Stimulated activated naive CD8-positive, alpha-beta T cell treated with anti-CD3 and anti-CD28 coated beads, Interleukin-15, Interleukin-2, amounts not matched to agents 100 ng/mL and 50 ng/mL, for 24 hours (primary cell): ENCODE results near the gene MEI1.

Source experiments
- H3K27ac Mint-ChIP-seq: one replicate; pipeline ENCODE4 v1.8.0; 2021; ENCODE audit warnings: mild to moderate bottlenecking, mixed read lengths
- H3K27me3 Mint-ChIP-seq: one replicate; pipeline ENCODE4 v1.8.0; 2021; ENCODE audit warnings: mixed read lengths
- H3K36me3 Mint-ChIP-seq: one replicate; pipeline ENCODE4 v1.8.0; 2021; ENCODE audit warnings: low read depth, mixed read lengths
- H3K4me1 Mint-ChIP-seq: one replicate; pipeline ENCODE4 v1.8.0; 2021; ENCODE audit warnings: low read depth, mixed read lengths
- H3K4me3 Mint-ChIP-seq: one replicate; pipeline ENCODE4 v1.8.0; 2021; ENCODE audit warnings: mild to moderate bottlenecking, mixed read lengths
- H3K9me3 Mint-ChIP-seq: one replicate; pipeline ENCODE4 v1.8.0; 2021; ENCODE audit warnings: mixed read lengths

MEI1 gene

GRCh38 chr22:41746567-41747400 lies 47.5 kb downstream of the MEI1 start:
- Mint-ChIP-seq H3K4me3 (no peak overlapping the region), H3K36me3 (no peaks in the 10 kb centered on the region), H3K4me1 (peaks cover 7% of the 10 kb centered on the region), H3K27me3 (no peaks in the 10 kb centered on the region), H3K27ac (no peak overlapping the region), H3K9me3 (no peaks in the 10 kb centered on the region)

DNA sequence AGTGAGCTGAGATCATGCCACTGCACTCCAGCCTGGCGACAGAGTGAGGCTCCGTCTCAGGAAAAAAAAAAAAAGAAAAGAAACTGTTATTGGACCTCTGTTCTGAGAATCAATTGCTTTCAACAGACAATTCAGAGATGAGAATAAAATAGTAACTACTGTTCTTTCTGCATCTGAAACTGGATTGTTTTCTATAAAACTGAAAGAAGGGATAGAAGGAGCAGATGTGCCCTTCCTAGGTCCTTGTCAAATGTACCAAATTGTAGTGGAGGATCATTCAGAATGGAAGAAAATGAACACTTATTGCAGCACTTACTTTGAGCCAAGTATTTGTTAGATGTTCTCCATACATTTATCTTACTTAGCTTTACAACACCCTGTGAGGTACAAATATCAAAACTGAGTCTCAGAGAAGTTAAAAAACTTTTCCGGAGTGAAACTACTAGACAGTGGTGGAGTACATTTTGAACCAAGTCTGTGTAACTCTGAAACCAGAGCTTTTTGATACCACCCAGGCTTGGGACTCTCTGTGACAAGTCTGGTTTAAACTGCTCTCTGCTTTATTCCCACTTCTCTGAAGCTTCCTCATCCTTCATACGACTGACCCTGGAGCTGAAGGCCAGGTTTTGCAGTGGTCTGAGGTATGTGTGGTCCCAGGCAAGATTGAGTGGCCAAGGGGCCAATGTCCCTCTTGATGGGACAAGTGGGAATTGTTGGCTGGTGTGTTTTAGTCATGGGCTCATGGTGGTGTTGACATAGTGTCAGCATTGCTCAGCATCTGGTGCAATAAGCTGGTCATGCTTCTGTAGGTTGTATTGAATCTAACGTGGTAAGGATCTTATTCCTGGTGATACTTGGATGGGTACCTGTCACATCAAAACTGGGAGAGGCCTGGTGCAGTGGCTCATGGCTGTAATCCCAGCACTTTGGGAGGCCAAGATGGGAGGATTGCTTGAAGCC lies 53.0 kb downstream of the MEI1 start:
- Mint-ChIP-seq H3K27ac (no peak overlapping the region), H3K36me3 (no peaks in the 10 kb centered on the region), H3K4me3 (no peak overlapping the region), H3K27me3 (peaks cover 3% of the 10 kb centered on the region), H3K9me3 (no peaks in the 10 kb centered on the region), H3K4me1 (no peaks in the 10 kb centered on the region)

DNA sequence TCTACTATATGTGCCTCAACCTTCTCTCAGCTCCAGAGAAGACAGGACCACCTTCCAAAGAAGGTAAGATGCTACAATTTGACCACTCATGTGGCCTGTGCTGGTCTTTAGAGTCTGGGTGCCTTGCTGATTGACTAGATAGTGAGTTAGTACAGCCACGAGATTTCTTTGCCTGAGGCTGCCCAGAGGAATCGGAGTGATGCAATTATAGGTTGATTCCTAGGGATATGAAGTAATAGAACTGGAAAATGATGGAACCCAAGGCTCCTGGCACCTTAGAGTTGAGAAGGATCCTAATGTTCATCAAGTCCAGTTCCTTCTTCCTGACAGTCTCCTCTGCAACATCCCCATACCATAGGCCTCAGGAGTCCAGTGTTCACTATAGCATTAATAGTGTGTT lies 54.7 kb downstream of the MEI1 start:
- Mint-ChIP-seq H3K4me1 (no peaks in the 10 kb centered on the region), H3K27me3 (peaks cover 3% of the 10 kb centered on the region), H3K4me3 (no peak overlapping the region), H3K9me3 (no peaks in the 10 kb centered on the region), H3K27ac (no peak overlapping the region), H3K36me3 (no peaks in the 10 kb centered on the region)

GRCh38 chr22:41757502-41757901 lies 58.2 kb downstream of the MEI1 start:
- Mint-ChIP-seq H3K4me1 (no peaks in the 10 kb centered on the region), H3K9me3 (no peaks in the 10 kb centered on the region), H3K4me3 (no peak overlapping the region), H3K36me3 (no peaks in the 10 kb centered on the region), H3K27me3 (peaks cover 3% of the 10 kb centered on the region), H3K27ac (no peak overlapping the region)

DNA sequence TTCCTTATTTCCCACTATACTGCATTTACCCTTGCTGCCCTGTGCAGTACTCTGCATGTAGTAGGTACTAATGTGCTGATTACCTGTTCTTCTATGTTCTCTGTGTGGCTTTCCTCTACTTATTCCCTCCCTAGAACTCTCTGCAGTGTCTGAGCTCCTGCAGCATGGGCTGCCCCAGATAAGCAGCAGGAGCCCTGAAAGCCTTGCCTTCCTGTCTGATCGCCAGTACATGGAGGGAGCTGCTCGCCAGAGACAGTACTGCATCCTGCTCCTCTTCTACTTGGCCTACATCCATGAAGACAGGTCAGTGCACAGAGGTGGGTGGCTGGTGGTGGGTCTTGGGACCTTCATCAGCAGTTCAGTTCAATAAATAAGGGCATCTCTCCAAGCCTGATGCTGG lies 58.9 kb downstream of the MEI1 start:
- Mint-ChIP-seq H3K27me3 (peaks cover 3% of the 10 kb centered on the region), H3K4me3 (no peak overlapping the region), H3K4me1 (no peaks in the 10 kb centered on the region), H3K9me3 (no peaks in the 10 kb centered on the region), H3K36me3 (no peaks in the 10 kb centered on the region), H3K27ac (no peak overlapping the region)

DNA sequence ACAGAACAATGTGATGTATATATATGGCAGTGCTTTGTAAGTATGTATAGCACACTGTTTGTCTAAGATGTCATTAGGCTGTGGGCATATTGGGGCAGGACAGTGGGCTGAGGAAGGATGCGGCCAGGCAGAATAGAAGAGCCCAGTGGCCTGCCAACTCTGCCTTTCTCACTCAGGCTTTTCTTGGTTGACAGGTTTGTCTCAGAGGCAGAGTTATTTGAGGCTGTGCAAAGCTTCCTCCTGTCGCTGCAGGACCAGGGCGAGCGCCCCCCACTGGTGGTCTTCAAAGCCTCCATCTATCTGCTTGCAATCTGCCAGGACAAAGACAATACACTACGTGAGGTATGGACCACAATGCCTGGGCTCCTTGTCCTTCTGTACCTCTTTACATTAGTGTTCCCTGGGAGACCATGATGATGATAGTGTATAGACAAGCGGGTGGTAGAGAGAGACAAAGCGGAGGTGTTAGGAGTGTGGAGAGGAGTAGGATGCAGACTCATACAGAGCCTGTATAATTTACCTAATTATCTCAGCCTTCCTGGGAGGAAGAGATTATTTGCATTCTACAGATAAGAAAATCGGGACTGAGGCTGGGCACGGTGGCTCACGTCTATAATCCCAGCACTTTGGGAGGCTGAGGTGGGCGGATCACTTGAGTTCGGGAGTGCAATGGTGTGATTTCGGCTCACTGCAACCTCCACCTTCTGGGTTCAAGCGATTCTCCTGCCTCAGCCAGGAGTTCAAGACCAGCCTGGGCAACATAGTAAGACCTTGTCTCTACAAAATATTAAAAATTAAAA lies 63.9 kb downstream of the MEI1 start:
- H3K4me3 Mint-ChIP-seq = no peak overlapping the region
- H3K27me3 Mint-ChIP-seq = no peaks in the 10 kb centered on the region
- H3K27ac Mint-ChIP-seq = no peak overlapping the region
- peaks cover 5% of the 10 kb centered on the region for H3K4me1 Mint-ChIP-seq
- no peaks in the 10 kb centered on the region for H3K9me3 Mint-ChIP-seq
- H3K36me3 Mint-ChIP-seq = no peaks in the 10 kb centered on the region

DNA sequence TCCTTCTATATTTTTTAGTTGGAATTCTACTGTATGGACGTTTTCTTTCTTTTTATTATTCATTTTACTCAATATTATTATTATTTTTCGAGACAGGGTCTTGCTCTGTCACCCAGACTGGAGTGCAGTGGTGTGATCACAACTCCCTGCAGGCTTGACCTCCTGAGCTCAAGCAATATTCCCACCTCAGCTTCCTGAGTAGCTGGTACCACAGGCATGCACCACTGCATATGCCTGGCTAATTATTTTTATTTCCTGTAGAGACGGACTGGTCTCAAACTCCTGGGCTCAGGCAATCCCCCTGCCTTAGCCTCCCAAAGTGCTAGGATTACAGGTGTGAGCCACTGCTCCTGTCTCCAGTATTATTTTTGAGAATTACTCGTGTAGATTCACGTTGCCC lies 67.2 kb downstream of the MEI1 start:
- Mint-ChIP-seq H3K4me3 (no peak overlapping the region), H3K4me1 (peaks cover 9% of the 10 kb centered on the region), H3K9me3 (no peaks in the 10 kb centered on the region), H3K27ac (no peak overlapping the region), H3K27me3 (no peaks in the 10 kb centered on the region), H3K36me3 (no peaks in the 10 kb centered on the region)

GRCh38 chr22:41768430-41768829 lies 69.1 kb downstream of the MEI1 start:
- no peak overlapping the region for H3K27ac Mint-ChIP-seq
- no peaks in the 10 kb centered on the region for H3K36me3 Mint-ChIP-seq
- no peaks in the 10 kb centered on the region for H3K27me3 Mint-ChIP-seq
- no peaks in the 10 kb centered on the region for H3K9me3 Mint-ChIP-seq
- peaks cover 9% of the 10 kb centered on the region for H3K4me1 Mint-ChIP-seq
- no peak overlapping the region for H3K4me3 Mint-ChIP-seq

GRCh38 chr22:41770715-41771468 lies 71.6 kb downstream of the MEI1 start:
- H3K27ac Mint-ChIP-seq = no peak overlapping the region
- H3K27me3 Mint-ChIP-seq = no peaks in the 10 kb centered on the region
- no peaks in the 10 kb centered on the region for H3K36me3 Mint-ChIP-seq
- H3K4me1 Mint-ChIP-seq = peaks cover 9% of the 10 kb centered on the region
- H3K9me3 Mint-ChIP-seq = no peaks in the 10 kb centered on the region
- H3K4me3 Mint-ChIP-seq = no peak overlapping the region

GRCh38 chr22:41772198-41772597 lies 72.9 kb downstream of the MEI1 start:
- no peak overlapping the region for H3K4me3 Mint-ChIP-seq
- H3K9me3 Mint-ChIP-seq = no peaks in the 10 kb centered on the region
- H3K4me1 Mint-ChIP-seq = peaks cover 9% of the 10 kb centered on the region
- no peak overlapping the region for H3K27ac Mint-ChIP-seq
- no peaks in the 10 kb centered on the region for H3K36me3 Mint-ChIP-seq
- H3K27me3 Mint-ChIP-seq = no peaks in the 10 kb centered on the region

- H3K27me3 Mint-ChIP-seq = no peaks in the 10 kb centered on the region
- H3K9me3 Mint-ChIP-seq = no peaks in the 10 kb centered on the region
- H3K4me1 Mint-ChIP-seq = peaks cover 8% of the 10 kb centered on the region
- H3K4me3 Mint-ChIP-seq = no peak overlapping the region
- H3K27ac Mint-ChIP-seq = no peak overlapping the region
- H3K36me3 Mint-ChIP-seq = no peaks in the 10 kb centered on the region
Measured at GRCh38 chr22:41772645-41773044, 73.3 kb downstream of the MEI1 start.

DNA sequence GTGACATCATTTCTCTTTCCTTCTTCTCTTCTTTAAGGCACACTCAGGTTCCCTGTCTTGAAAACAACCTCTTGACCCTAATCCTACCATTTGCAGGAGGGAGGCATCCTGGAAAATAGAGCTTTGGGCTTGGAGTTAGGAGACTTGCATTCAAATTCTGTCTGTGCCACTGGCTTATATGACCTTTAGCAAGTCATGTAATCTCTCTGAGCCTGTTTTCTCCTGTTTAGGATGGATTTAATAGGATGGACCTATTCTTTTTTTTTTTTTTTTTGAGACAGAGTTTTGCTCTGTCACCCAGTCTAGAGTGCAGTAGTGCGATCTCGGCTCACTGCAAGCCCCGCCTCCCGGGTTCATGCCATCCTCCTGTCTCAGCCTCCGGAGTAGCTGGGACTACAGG lies 76.0 kb downstream of the MEI1 start:
- Mint-ChIP-seq H3K9me3 (no peaks in the 10 kb centered on the region), H3K27ac (no peak overlapping the region), H3K27me3 (no peaks in the 10 kb centered on the region), H3K4me3 (no peak overlapping the region), H3K4me1 (peaks cover 11% of the 10 kb centered on the region), H3K36me3 (no peaks in the 10 kb centered on the region)

- Mint-ChIP-seq H3K9me3 (no peaks in the 10 kb centered on the region), H3K27me3 (no peaks in the 10 kb centered on the region), H3K4me1 (peaks cover 17% of the 10 kb centered on the region), H3K36me3 (no peaks in the 10 kb centered on the region), H3K4me3 (no peak overlapping the region), H3K27ac (no peak overlapping the region)
Measured at GRCh38 chr22:41775976-41776375, 76.7 kb downstream of the MEI1 start.

GRCh38 chr22:41776381-41776780 lies 77.1 kb downstream of the MEI1 start:
- H3K4me3 Mint-ChIP-seq = no peak overlapping the region
- H3K27ac Mint-ChIP-seq = no peak overlapping the region
- H3K36me3 Mint-ChIP-seq = no peaks in the 10 kb centered on the region
- H3K27me3 Mint-ChIP-seq = no peaks in the 10 kb centered on the region
- H3K4me1 Mint-ChIP-seq = peaks cover 21% of the 10 kb centered on the region
- no peaks in the 10 kb centered on the region for H3K9me3 Mint-ChIP-seq
